Measurements from ENCODE around the gene AADACL4.

Gene AADACL4

DNA sequence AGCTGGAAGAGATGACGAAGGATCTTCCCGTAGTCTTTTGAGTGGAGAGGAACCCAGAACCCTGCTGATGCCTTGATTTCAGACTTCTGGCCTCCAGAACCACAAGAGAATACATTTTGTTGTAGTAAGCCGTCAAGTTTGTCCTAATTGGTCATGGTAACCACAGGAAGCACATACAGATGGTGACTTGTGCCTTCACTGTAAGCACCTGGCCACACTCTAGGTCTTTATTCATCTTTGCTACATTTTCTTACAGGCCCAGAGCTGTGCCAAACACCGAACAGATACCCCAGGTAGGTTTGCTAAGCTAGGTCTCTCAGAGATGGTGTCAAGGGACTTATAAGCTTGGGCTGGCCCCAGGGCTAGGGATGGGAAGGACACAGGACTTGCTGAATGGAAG, 30.7 kb upstream of the AADACL4 start:
- DNase-seq (ENCODE audit: low read depth), result no peak

DNA sequence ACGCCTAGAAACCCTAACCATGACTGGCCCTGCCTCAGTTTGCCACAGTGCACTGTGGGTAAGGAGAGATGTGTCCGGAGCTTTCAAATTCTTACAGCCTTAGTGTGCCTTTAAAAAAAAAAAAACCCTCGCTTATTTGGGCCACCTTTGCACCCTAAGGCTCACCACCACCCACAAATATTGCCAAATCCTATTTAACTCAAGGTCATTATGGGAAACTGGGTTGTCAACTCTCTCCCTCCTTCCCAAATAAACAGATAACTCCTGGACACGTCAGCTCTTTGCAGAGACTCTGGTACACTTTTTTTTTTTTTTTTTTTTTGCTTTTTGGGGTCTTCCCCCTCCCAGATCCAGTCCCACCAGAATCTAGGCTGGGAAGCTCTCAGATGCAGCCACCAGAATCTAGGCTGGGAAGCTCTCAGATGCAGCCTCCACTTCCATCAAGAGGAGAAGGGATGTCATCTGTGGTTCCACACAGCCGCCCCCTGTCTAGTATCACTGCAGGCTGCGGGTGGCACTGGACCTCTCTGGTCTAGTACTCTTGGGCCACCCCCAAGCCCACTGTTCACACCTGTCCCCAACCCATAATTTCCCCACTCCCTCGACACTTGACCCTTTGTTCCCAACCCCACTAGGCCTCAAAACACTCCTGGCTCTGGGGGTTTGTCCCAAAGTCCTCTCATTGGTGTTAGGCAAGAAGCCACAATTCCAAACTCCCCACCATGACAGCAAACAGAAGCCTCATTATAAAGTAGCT, 29.3 kb upstream of the AADACL4 start:
- no peak for DNase-seq (ENCODE audit: low read depth)

- no peak for DNase-seq (ENCODE audit: low read depth)
These were observed 28.6 kb upstream of the AADACL4 start for GRCh38 chr1:12615159-12615864.

DNA sequence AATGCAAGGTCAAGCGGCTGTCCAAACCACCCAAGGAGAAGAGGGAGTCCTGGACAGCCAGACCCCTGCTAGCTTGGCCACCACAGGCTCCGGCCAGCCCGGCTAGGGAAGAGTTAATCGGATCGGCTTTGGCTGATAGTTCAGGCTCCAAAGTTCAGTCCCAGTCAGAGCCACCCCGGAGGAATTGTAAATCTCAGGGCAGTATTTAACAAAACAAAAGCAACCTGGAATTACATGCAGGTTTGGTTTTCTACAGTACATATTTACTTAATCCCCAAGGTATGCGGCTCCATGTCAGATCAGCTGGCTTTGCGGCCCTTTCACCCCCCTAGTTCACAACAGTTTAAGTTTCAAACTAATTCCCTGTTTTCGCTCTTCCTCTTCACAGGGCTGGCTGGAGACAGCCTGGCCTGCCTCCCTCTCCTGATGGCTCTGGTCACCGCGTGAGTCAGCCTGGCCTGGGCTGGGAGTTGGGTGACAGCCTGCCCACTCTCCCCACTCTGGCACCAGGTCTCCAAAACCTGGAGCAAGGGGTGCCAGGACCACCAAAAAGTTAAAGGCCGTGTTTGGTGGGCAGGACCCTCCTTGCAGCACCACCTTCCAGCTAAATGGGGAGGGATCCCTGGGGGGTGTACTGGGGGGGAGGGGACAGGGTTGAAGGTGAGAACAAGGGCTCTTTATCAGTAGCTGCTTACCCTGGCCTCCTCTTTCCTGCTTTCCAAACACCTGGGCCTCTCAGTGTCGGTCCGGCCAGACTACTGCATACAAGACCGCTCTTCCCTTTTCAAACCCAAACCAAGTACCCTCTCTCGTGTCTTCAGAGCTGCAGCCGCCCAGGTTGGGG, 27.8 kb upstream of the AADACL4 start:
- no peak for DNase-seq (ENCODE audit: low read depth)

GRCh38 chr1:12616709-12617373, 27.0 kb upstream of the AADACL4 start:
- DNase-seq (ENCODE audit: low read depth), result peak; percentile 25

DNA sequence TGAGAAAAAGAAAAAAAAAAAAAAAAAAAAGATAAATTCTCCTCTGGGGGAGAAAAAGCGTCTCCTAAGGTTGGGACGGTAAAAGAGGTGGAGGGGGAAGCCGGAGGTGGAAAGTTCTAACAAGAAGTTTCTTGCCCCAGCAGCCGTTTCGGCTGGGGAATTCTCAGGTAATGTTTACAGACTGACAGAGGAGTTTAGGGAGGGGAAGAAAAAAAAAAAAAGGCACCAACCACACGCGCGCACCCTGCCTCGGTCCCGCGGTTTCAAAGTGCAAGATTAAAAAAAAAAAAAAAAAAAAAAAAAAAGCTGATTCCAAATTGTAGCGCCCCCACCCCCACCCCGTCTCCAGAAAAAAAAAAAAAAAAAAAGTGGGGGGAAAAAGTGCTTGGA, 26.4 kb upstream of the AADACL4 start:
- DNase-seq (ENCODE audit: low read depth), result no peak

GRCh38 chr1:12617901-12618660, 25.8 kb upstream of the AADACL4 start, which contains the start of gene DHRS3:
Gene DHRS3, minus strand, starts transcription at chr1:12618210. Its CDS starts 862 bp downstream, at chr1:12617348.
- DNase-seq (ENCODE audit: low read depth), result peak; percentile 77

DNA sequence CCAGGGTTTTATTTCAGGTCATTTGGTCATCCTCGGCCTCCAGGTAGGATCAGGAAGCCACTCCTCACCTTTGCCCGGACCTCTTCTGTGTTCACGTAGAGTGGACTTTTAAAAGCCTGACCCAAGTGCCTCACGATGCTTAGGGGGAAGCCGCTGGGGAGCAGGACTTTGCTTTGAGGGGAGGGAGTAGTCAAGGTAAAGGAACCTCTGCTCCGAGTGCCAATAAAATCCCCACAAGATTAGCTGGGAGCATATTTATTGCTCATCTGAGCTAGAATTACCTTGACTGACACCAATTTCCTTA, 25.3 kb upstream of the AADACL4 start:
- no peak for DNase-seq (ENCODE audit: low read depth)

- DNase-seq (ENCODE audit: low read depth), result peak; percentile 72
These were observed 24.7 kb upstream of the AADACL4 start for GRCh38 chr1:12618965-12619791.

GRCh38 chr1:12619792-12620487, 23.9 kb upstream of the AADACL4 start:
- DNase-seq (ENCODE audit: low read depth), result peak; percentile 76

DNA sequence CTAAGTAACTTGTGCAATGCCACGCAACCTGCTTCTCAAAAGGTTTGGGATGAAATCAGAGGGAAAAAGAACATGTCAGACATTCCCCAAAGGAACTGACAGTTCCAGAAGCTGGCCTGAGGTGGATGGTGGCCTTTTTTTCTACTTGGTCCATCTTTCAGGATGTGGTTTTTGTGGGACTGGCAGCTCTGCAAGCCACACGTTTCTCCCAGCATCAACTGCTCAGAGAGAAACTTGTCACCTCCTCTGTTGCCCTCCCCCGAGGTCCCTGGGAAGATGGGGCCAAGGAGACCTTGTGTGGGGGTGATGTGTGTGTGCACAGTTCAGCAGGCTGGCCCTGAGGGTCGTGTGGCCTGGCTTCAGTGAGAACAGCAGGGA, 23.4 kb upstream of the AADACL4 start:
- peak; percentile 13 for DNase-seq (ENCODE audit: low read depth)

DNA sequence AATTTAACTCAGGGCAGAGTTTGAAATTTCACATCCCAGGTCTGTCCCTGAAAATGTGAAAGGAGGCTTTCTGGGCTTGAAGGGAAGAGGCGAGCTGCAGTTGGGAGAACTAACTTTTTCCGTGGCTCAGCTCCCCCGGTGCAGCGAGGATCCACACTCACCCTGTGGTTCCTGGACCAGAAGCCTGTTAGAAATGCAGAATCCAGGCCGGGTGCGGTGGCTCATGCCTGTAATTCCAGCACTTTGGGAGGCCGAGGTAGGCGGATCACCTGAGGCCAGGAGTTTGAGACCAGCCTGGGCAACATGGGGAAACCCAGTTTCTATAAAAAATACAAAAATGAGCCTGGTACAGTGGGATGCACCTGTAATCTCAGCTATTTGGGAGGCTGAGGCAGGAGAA, 23.0 kb upstream of the AADACL4 start:
- no peak for DNase-seq (ENCODE audit: low read depth)

GRCh38 chr1:12621346-12622335, 22.2 kb upstream of the AADACL4 start:
- no peak for DNase-seq (ENCODE audit: low read depth)

- DNase-seq (ENCODE audit: low read depth), result no peak
These were observed 21.4 kb upstream of the AADACL4 start for GRCh38 chr1:12622506-12622905.

- no peak for DNase-seq (ENCODE audit: low read depth)
These were observed 18.6 kb upstream of the AADACL4 start for GRCh38 chr1:12625276-12625675.

- DNase-seq (ENCODE audit: low read depth), result no peak
These were observed 17.0 kb upstream of the AADACL4 start for GRCh38 chr1:12626888-12627287.

DNA sequence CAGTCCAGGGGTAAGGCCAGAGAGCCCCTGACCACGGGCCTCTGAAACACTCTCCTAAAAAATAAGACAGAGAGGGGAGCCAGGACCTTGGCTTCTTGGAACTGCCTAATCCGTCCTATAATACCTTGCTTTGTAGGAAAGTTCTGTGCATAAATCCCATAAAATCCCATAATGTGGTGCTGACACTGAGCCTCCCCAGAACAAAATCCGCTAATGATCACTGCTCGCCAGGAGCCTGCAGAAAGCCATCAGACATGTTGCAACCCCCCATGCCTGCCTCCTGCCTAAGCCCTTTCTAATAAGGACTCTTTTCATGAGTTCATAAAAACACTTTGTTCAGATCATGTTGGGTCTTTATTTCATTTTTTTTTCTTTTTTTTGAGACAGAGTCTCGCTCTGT, 16.6 kb upstream of the AADACL4 start:
- no peak for DNase-seq (ENCODE audit: low read depth)

DNA sequence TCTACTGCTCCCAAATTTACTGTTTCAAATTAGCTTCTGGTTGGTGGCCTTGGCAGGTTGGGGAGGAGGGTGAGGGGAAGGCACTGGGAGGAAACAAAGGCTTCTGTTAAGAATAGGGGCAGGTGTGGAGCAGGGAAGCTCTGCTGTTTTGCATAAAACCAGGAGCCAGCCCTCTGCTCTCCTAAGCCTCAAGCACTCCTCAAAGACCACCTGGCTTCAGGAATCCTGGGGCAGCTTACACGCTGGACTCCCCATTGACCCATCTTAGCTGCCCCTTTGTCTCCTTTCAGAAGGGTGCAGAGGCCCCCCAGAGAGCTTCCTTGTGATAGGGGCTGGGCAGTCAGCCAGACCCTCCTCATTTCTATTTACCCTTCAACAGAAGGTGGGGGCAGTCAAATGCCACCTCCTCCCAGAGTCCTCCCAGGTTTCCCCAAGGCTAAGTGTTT, 14.4 kb upstream of the AADACL4 start:
- DNase-seq (ENCODE audit: low read depth), result no peak

All from activated T-cell treated with anti-CD3 and anti-CD28 coated beads for 48 hours (primary cell).